Measurements from ENCODE around the gene CCDC142.

- TF ChIP-seq CTCF (IDR thresholded peaks at IDR 0.05) (no peak), EZH2 (IDR thresholded peaks at IDR 0.05; ENCODE audit: borderline replicate concordance, insufficient read depth, low read depth, low read length, poor library complexity, severe bottlenecking) (no peak)
Observed at GRCh38 chr2:74461187-74462053, 21.4 kb downstream of the CCDC142 start.
